OCI-M2 (cell line): Measurements from ENCODE around the gene THSD7B.
"Not testable (repeated sequence)": the region's sequence is repeated elsewhere in the genome, so short reads cannot be mapped to it uniquely, and the experiment has no call there.

Source experiments
- DNase-seq: peaks from one replicate; lab custom pipeline; 2025; ENCODE audit not compliant: unreplicated experiment; lab: John Stamatoyannopoulos, UW

THSD7B gene

GRCh38 chr2:137039482-137040152 is 274.3 kb downstream of the THSD7B start:
- DNase-seq, result no peak

- DNase-seq, result no peak
Measured at GRCh38 chr2:137047369-137047768, 282.0 kb downstream of the THSD7B start.

GRCh38 chr2:137048455-137048854 is 283.1 kb downstream of the THSD7B start:
- DNase-seq, result no peak

- no peak for DNase-seq
Measured at GRCh38 chr2:137049518-137049917, 284.2 kb downstream of the THSD7B start.

- DNase-seq, result no peak
Measured at GRCh38 chr2:137050949-137051348, 285.6 kb downstream of the THSD7B start.

- DNase-seq, result no peak
Measured at GRCh38 chr2:137051778-137052398, 286.5 kb downstream of the THSD7B start.

GRCh38 chr2:137056704-137057103 is 291.4 kb downstream of the THSD7B start:
- no peak for DNase-seq

- not testable (repeated sequence) for DNase-seq
Measured at GRCh38 chr2:137076111-137076765, 310.9 kb downstream of the THSD7B start.

GRCh38 chr2:137091704-137092103 is 326.4 kb downstream of the THSD7B start:
- DNase-seq, result no peak

- DNase-seq, result no peak
Measured at GRCh38 chr2:137093116-137093515, 327.8 kb downstream of the THSD7B start.

- no peak for DNase-seq
Measured at GRCh38 chr2:137096187-137096586, 330.8 kb downstream of the THSD7B start.

GRCh38 chr2:137096693-137097092 is 331.3 kb downstream of the THSD7B start:
- no peak for DNase-seq

- not testable (repeated sequence) for DNase-seq
Measured at GRCh38 chr2:137101814-137102213, 336.5 kb downstream of the THSD7B start.

- no peak for DNase-seq
Measured at GRCh38 chr2:137107904-137108303, 342.6 kb downstream of the THSD7B start.

GRCh38 chr2:137111896-137112295 is 346.6 kb downstream of the THSD7B start:
- no peak for DNase-seq

- DNase-seq, result no peak
Measured at GRCh38 chr2:137115081-137115794, 349.9 kb downstream of the THSD7B start.

GRCh38 chr2:137115795-137116089 is 350.4 kb downstream of the THSD7B start:
- DNase-seq, result no peak

GRCh38 chr2:137117385-137117784 is 352.0 kb downstream of the THSD7B start:
- DNase-seq, result no peak

GRCh38 chr2:137118140-137118539 is 352.8 kb downstream of the THSD7B start:
- DNase-seq, result no peak

GRCh38 chr2:137123226-137123625 is 357.9 kb downstream of the THSD7B start:
- no peak for DNase-seq

- DNase-seq, result no peak
Measured at GRCh38 chr2:137133225-137133624, 367.9 kb downstream of the THSD7B start.

- DNase-seq, result no peak
Measured at GRCh38 chr2:137138263-137138662, 372.9 kb downstream of the THSD7B start.
